GM12801 (cell line): ENCODE measurements around the gene WNK4.

Source experiments
- CTCF ChIP-seq: IDR thresholded peaks from one replicate; pipeline ENCODE4 v1.5.1; 2011; ENCODE audit warnings: control low read depth; ENCODE audit not compliant: insufficient read length; ENCODE audit errors: extremely low read depth

WNK4 gene

GRCh38 chr17:42796066-42796758 lies 15.8 kb downstream of the WNK4 start:
- TF ChIP-seq CTCF: no peak

- TF ChIP-seq CTCF: no peak
Observed at GRCh38 chr17:42797067-42798007, 16.9 kb downstream of the WNK4 start.

- TF ChIP-seq CTCF: no peak
Observed at GRCh38 chr17:42798011-42798382, 17.6 kb downstream of the WNK4 start.

GRCh38 chr17:42798383-42799380 lies 18.3 kb downstream of the WNK4 start, which contains the start of the genes CNTD1 and COA3:
CNTD1 (plus strand) TSS chr17:42798861; CDS start chr17:42799068, 207 bp downstream.
COA3 (minus strand) TSS chr17:42798704; CDS start chr17:42798681, 23 bp downstream.
- TF ChIP-seq CTCF: no peak

GRCh38 chr17:42803074-42803883 lies 22.9 kb downstream of the WNK4 start:
- no peak for TF ChIP-seq CTCF

GRCh38 chr17:42804918-42805367 lies 24.5 kb downstream of the WNK4 start:
- TF ChIP-seq CTCF: no peak
